Uterus (tissue), 2 donors: ENCODE measurements around the gene PIN4.

ENCODE experiments used
- CTCF ChIP-seq, 4 experiments: fragments of 200-600 bp in 2 of 4; fragments of 450-650 bp in 2 of 4; sonication (generic) in 2 of 4; IDR thresholded peaks; one replicate each; pipeline ENCODE4 v1.5.1; 2016 to 2019; ENCODE audit warnings: antibody characterized with exemption in 4 of 4, mild to moderate bottlenecking in 2 of 4, moderate library complexity in 1 of 4
- POLR2A ChIP-seq, 2 donors: fragments of 450-650 bp; IDR thresholded peaks; one replicate each; pipeline ENCODE4 v1.6.1; 2016; ENCODE audit warnings: antibody characterized with exemption in 2 of 2, mild to moderate bottlenecking in 1 of 2, moderate library complexity in 1 of 2

- TF ChIP-seq POLR2A (IDR thresholded peaks at IDR 0.05) (no peak), CTCF (IDR thresholded peaks at IDR 0.05) (no peak)
Observed at GRCh38 chrX:72180539-72180938, 1.0 kb upstream of the PIN4 start.
